Activated T-cell treated with anti-CD3 and anti-CD28 coated beads for 48 hours (primary cell): ENCODE results near the gene ZNF248.

ENCODE experiments used
- DNase-seq: peaks from one replicate; pipeline ENCODE4 v3.0.0-alpha.2; 2020; ENCODE audit warnings: low read depth

The ZNF248 gene

GRCh38 chr10:37821237-37821636 is 36.2 kb downstream of the ZNF248 start:
- DNase-seq, result no peak

- DNase-seq, result no peak
These were observed 37.6 kb downstream of the ZNF248 start for GRCh38 chr10:37819797-37820196.

- no peak for DNase-seq
These were observed 41.1 kb downstream of the ZNF248 start for GRCh38 chr10:37816290-37816689.

DNA sequence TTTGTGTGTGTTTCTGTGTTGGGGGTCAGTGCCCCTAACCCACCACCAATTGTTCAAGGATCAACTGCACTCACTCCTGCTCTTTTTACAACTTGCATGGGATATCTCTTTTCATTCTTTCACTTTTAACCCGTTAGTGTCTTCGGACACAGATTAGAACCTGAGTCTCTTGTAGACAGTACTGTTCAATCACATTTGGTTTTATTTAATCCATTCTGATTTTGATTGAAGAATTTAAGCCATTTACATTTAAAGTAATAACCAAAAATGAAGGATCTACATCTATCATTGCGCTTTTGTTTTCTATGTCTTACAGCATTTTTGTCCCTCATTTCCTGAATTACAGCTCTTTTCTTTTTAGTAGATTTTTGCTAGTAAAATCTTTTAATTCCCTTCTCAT is 43.6 kb downstream of the ZNF248 start:
- DNase-seq, result no peak

DNA sequence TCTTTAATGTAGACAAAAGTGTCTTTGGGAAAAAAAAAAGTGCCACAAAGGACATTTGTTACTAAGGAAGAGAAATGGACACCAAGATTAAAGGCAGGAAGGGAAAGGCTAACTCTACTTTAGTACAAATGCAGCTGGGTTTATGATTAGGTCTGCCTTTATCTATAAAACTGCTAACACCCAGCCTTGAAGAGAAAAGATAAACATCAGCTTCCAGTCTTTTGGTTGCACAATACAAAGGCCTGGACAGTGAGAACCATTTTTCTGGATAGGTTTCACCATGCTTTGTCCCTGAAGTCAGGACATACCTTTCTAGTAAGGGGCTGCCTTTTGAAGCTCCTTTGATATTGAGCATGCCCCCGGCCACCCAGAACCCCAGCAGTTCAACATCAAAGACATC is 45.1 kb downstream of the ZNF248 start:
- no peak for DNase-seq

DNA sequence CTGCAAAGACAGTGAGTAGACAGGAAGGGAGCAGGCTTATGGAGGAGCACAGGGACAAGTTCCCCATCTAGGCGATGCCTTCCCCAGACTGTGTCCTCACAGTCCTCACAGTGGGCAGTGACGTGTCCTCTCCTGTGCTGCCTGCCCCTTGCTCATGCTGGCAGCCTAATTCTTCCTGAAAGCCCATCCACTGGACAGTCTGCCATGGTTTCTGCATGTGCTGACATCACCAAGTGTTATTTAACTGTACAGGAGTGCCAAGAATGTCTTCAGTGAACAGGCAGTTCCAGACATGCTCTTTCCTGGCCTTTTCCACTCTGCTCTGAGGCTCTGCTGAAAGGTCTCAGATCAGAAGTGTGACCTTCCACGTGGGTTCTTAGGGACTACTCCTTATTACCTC is 54.1 kb downstream of the ZNF248 start:
- DNase-seq, result no peak

- DNase-seq, result no peak
These were observed 55.9 kb downstream of the ZNF248 start for GRCh38 chr10:37801557-37801956.

DNA sequence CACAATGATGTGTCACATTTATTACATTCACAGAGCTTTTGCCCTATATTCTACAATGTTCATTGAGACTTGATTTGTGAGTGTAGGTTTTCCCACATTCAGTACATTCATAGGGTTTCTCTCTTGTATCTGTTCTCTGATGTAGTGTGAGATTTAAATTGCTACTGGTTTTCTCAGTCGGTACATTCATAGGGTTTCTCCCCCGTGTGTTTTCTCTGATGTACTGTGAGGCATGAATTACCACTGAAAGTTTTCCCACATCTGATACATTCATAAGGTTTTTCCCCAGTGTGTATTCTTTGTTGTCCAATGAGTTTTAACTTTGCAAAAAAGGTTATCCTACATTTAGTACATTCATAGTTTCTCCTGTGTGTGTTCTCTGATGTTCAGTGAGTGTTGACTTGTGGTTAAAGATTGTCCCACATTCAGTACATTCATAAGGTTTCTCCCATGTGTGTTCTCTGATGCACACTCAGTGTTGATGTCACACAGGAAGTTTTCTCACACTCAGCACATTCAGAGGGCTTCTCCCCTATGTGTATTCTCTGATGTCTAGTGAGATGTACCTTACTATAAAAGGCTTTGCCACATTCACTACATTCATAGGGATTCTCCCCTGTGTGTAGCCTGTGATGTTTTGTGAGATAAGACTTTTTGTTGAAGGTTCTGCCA is 63.0 kb downstream of the ZNF248 start:
- no peak for DNase-seq

- DNase-seq, result no peak
These were observed 67.8 kb downstream of the ZNF248 start for GRCh38 chr10:37789590-37789989.

DNA sequence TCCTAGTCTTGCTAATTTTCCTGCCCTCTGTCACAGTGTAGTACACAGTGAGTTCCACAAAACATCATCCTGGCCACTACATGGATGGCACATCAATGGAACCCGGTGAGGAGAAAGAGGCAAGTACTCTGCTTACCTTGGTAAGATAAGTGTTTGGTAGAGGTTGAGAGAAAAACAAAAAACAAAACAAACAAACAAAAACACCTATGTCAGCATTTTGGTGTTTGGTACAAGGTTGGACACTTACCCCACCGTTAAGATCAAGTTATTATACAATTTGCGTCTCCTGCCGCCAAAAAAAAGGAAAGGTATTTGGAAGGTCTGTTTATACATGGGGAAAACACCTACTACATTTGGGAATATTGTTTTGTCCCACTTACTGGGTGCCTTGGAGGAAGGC is 72.7 kb downstream of the ZNF248 start:
- DNase-seq, result no peak

GRCh38 chr10:37780536-37780935 is 76.9 kb downstream of the ZNF248 start:
- no peak for DNase-seq

- DNase-seq, result no peak
These were observed 80.4 kb downstream of the ZNF248 start for GRCh38 chr10:37777056-37777455.

DNA sequence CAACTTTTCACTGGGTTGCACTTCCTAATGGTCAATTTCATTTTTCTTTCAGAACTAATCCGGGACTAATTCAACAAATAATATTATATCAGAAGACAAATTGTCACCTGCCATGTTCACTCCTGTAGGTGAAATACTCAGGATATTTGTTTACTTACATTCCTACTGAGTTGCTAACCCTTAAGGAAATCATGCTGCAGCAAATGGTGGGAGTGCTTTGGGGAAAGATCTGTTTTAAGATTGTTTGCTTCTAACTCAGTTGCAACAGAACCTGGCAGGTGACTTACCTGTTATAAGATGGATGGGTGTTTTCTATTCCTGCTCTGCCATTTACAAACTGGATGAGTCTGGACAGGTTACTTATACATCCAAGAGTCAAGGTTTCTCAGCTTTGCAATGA is 81.8 kb downstream of the ZNF248 start:
- DNase-seq, result no peak

- no peak for DNase-seq
These were observed 83.1 kb downstream of the ZNF248 start for GRCh38 chr10:37774351-37774750.

GRCh38 chr10:37765216-37765615 is 92.2 kb downstream of the ZNF248 start:
- no peak for DNase-seq

DNA sequence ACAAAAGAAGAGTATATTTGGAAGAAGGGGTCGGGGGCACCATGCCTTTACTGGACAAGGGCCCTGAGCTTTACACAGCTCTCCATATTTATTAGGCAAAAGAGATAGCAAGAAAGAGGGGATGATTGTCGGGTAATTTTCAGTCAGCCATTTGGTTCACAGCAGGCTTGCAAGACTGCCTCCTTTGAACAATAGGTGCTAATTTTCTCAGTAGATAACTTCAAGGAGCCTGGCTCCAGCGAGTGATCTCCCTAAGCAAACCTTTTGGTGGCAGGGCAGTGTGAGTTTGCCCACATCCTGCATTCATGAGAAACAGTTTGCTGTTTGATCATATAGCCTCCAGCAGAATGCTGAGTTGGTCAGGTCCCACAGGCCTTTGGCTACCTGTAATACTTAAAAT is 94.3 kb downstream of the ZNF248 start:
- no peak for DNase-seq

DNA sequence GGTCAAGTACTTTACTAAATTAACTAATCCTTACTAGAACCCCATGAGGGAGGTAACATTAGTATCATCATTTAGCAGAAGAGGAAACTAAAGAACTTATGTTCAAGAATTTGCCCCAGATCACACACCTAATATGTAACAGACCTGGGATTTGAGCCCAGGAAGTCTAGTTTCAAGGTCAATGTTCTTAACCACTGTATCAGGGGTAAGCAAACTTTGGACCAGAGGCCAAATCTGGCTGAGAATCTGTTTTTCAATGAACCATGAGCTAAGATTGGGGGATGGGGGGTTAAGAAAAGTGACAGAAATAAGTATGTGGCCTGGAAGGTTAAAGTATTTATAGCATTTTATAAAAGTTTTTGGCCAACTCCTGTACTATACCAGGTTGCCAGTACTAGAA is 95.1 kb downstream of the ZNF248 start:
- DNase-seq, result no peak

DNA sequence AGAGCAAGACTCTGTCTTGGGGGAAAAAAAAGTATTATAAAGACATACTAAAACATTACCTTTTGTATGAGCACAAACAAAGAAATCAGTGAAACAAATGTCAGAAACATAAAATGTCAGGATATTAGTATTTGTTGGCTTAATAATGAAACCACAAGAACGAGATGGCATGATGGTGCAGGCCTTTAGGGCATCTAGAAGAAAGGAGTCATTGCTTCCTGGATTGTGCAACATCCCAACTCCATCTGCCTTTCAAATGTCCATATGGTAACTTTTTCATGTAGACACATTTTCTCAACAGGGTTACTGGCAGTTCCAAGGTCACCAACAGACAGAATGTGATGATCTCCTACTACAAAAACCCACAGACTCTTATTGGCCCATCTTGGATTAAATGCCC is 96.6 kb downstream of the ZNF248 start:
- no peak for DNase-seq

DNA sequence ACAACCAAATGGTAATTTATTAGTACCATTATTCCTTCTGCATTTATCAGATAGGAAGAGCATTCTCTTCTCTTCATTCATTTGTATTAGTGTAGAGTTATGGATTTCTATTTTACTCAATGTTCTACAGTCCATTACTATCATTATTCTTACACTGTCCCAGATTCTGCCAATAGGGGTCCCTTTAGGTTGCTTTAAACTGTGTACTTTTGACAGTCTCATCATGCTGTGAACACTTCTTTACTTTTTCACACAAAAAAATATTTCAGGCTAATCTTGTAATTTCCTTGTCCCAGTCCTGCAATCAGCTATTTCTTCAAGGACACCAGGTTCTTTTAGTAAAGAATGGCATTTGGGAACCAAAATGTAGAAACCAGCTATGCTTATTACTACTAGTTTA is 99.3 kb downstream of the ZNF248 start:
- no peak for DNase-seq

GRCh38 chr10:37754538-37755323 is 102.7 kb downstream of the ZNF248 start:
- DNase-seq, result no peak

DNA sequence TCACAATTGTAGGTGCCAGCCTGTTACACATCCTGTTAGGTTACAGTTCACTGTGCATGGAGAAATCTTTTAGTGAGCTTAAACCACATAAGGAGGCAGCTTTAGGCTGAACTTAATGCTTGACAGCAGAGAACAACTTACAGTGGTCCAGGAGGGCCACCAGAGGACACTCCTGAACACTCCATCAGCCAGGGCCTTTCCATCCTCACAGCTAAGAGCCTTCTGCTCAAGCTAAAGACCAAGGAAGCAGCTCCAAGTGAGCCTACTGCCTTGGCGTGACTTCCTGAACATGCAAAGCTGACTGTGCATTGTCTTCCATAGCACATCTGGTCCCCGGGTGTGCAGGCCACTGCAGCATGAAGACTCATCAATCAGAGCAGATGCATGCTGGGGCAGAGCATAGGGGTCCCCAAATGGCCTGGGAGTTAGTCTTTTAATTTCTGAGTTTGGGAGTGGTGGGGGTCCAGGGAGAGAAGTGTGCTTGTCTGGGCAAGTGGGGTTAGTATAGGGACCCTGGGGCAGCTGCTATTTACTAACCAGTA is 105.0 kb downstream of the ZNF248 start:
- DNase-seq, result no peak

GRCh38 chr10:37748170-37748569 is 109.2 kb downstream of the ZNF248 start:
- DNase-seq, result no peak

DNA sequence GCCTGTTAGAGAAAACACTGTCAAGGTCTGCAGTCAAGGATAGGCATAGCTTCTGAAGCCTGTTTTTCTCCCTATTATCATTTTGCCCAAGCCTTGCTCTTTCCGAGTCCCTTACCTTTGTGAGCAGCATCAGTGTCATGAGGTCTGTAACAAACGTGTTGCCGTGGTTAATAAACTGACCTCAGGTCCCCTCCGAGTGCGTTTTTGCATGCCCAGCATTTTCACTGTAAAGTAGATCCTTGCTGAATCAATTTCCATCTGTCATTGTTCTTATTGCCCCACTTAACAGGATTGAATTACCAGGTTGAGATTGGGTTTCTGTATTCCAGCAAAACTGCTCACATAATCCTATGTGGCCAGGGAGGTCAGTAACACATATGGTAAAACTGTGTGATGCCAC is 110.3 kb downstream of the ZNF248 start:
- no peak for DNase-seq

DNA sequence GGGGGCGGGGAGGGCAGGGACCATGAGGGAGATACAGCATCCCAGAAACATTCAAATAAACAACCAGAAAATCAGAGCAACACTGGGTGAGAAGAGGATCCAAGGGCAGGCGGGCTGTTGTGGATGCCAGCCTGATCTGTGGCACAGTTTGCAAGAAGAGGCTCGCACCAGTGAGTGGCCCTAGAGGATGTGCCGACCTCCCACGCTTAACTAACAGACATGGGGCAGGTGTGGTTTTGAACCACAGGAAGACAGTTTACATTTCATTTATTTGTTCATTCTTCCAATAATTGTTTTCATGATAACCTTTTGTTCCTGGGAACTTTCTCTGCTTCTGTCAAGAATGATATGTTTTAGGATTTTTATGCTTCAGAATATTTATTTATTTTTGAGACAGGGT is 115.6 kb downstream of the ZNF248 start:
- no peak for DNase-seq
